H1 (cell line): ENCODE data around the gene UQCR10. TPM values are rescaled to one million over a fixed set of nuclear protein-coding genes. Genes with fewer than 3 reads are reported as not detected.

Source experiments
- CTCF ChIA-PET: fragments of 300-600 bp; sonication (Branson Sonifier 250); formaldehyde crosslinking; loops from one replicate; lab custom pipeline; 2021; ENCODE audit not compliant: partially characterized antibody; lab: Charles Lee
- POLR2A ChIA-PET: fragments of 300-600 bp; sonication (Branson Sonifier 250); formaldehyde crosslinking; loops from one replicate; lab custom pipeline; 2021; ENCODE audit warnings: inconsistent platforms; ENCODE audit not compliant: partially characterized antibody; lab: Charles Lee
- DNase-seq, 2 experiments: peaks; one replicate each; pipeline versions ENCODE4 v3.0.0 to v3.0.0-alpha.2; 2010 to 2022; ENCODE audit warnings: low spot score in 2 of 2, low read depth in 1 of 2, mixed read lengths in 1 of 2
- FAIRE-seq: peaks from 2 replicates; lab custom pipeline; 2011; peaks lifted over from hg19 to GRCh38; lab: Jason Lieb, UNC
- H2AFZ ChIP-seq: 2 replicates; pipeline ENCODE4 v1.8.1; 2012; ENCODE audit warnings: low read length, inconsistent platforms
- H2AK5ac ChIP-seq: 2 replicates; pipeline ENCODE4 v1.6.1; 2013; ENCODE audit warnings: low read depth, low read length
- H2BK120ac ChIP-seq: replicated peaks from 2 replicates; pipeline ENCODE3; 2013; ENCODE audit warnings: low read depth, low read length, inconsistent platforms
- H2BK12ac ChIP-seq: 2 replicates; pipeline ENCODE4 v1.6.1; 2013; ENCODE audit warnings: low read depth, low read length
- H2BK15ac ChIP-seq: 2 replicates; pipeline ENCODE4 v1.6.1; 2013; ENCODE audit warnings: low read length
- H2BK20ac ChIP-seq: 2 replicates; pipeline ENCODE4 v1.6.1; 2013; ENCODE audit warnings: low read length
- H2BK5ac ChIP-seq: 2 replicates; pipeline ENCODE4 v1.6.1; 2013; ENCODE audit warnings: low read depth, low read length
- H3K14ac ChIP-seq: 2 replicates; pipeline ENCODE4 v1.6.1; 2013; ENCODE audit warnings: inconsistent platforms; ENCODE audit not compliant: insufficient read length
- H3K18ac ChIP-seq: 2 replicates; pipeline ENCODE4 v1.6.1; 2013; ENCODE audit warnings: low read length; ENCODE audit errors: extremely low read depth
- H3K23ac ChIP-seq: 2 replicates; pipeline ENCODE4 v1.6.1; 2013; ENCODE audit warnings: inconsistent platforms; ENCODE audit not compliant: insufficient read length
- H3K23me2 ChIP-seq: 2 replicates; pipeline ENCODE4 v1.6.1; 2013; ENCODE audit warnings: low read depth, low read length
- H3K27ac ChIP-seq: 2 replicates; pipeline ENCODE4 v1.6.1; 2011; ENCODE audit warnings: low read depth, low read length, inconsistent platforms
- H3K27me3 ChIP-seq, 4 experiments: replicated peaks in 1 of 4; 1 replicate in 1 of 4; 2 replicates in 3 of 4; pipeline versions ENCODE4 v1.6.1 to v1.8.1; 2011 to 2013; ENCODE audit warnings: low read length in 3 of 4, mild to moderate bottlenecking in 3 of 4, inconsistent platforms in 2 of 4, mixed read lengths in 2 of 4, moderate library complexity in 1 of 4; ENCODE audit not compliant: control insufficient read depth in 3 of 4, insufficient read depth in 3 of 4; ENCODE audit errors: extremely low read depth in 1 of 4
- H3K36me3 ChIP-seq, 4 experiments: 2 replicates each; pipeline versions ENCODE4 v1.6.1 to v1.8.1; 2011 to 2013; ENCODE audit warnings: mild to moderate bottlenecking in 4 of 4, low read length in 3 of 4, moderate library complexity in 2 of 4, control low read depth in 1 of 4, inconsistent platforms in 1 of 4; ENCODE audit not compliant: insufficient read depth in 4 of 4, control insufficient read depth in 2 of 4
- H3K4ac ChIP-seq: replicated peaks from 2 replicates; pipeline ENCODE3; 2013; ENCODE audit warnings: low read length, low read depth, mixed read lengths, inconsistent platforms; ENCODE audit not compliant: insufficient read length
- H3K4me1 ChIP-seq, 4 experiments: replicated peaks in 1 of 4; 1 replicate in 1 of 4; 2 replicates in 3 of 4; pipeline versions ENCODE4 v1.6.1 to v1.8.1; 2011 to 2013; ENCODE audit warnings: low read length in 3 of 4, inconsistent platforms in 2 of 4, mixed read lengths in 1 of 4; ENCODE audit not compliant: insufficient read depth in 4 of 4, control insufficient read depth in 3 of 4
- H3K4me2 ChIP-seq, 2 experiments: 2 replicates each; pipeline versions ENCODE4 v1.6.1 to v1.8.1; 2011 to 2013; ENCODE audit warnings: low read depth in 2 of 2, low read length in 2 of 2, control low read depth in 1 of 2, inconsistent platforms in 1 of 2, mild to moderate bottlenecking in 1 of 2; ENCODE audit not compliant: insufficient read depth in 1 of 2
- H3K4me3 ChIP-seq, 4 experiments: fragments of 200-600, 300-600 bp in 1 of 4; sonication (generic), shearing (Covaris generic), sonication (Bioruptor Twin) in 1 of 4; 2 replicates each; pipeline versions ENCODE4 v1.5.1 to v1.8.1; 2011 to 2016; ENCODE audit warnings: low read length in 4 of 4, low read depth in 3 of 4, control low read depth in 2 of 4, inconsistent platforms in 2 of 4, mild to moderate bottlenecking in 2 of 4, mixed read lengths in 1 of 4, moderate library complexity in 1 of 4; ENCODE audit not compliant: insufficient read depth in 2 of 4; ENCODE audit errors: extremely low read depth in 1 of 4
- H3K56ac ChIP-seq: replicated peaks from 2 replicates; pipeline ENCODE3; 2013; ENCODE audit warnings: low read depth, mild to moderate bottlenecking, mixed read lengths, low read length, inconsistent platforms; ENCODE audit not compliant: insufficient read length
- H3K79me1 ChIP-seq: 2 replicates; pipeline ENCODE4 v1.6.1; 2013; ENCODE audit warnings: low read depth, low read length, control low read depth
- H3K79me2 ChIP-seq, 2 experiments: 2 replicates each; pipeline versions ENCODE4 v1.6.1 to v1.8.1; 2012 to 2013; ENCODE audit warnings: low read length in 2 of 2, mild to moderate bottlenecking in 2 of 2, inconsistent platforms in 1 of 2; ENCODE audit not compliant: insufficient read depth in 2 of 2, control insufficient read depth in 1 of 2
- H3K9ac ChIP-seq, 4 experiments: replicated peaks in 1 of 4; 1 replicate in 1 of 4; 2 replicates in 3 of 4; pipeline versions ENCODE4 v1.6.1 to v1.8.1; 2011 to 2013; ENCODE audit warnings: low read depth in 3 of 4, low read length in 3 of 4, control low read depth in 2 of 4, mild to moderate bottlenecking in 2 of 4, moderate library complexity in 2 of 4, inconsistent platforms in 1 of 4; ENCODE audit errors: extremely low read depth in 1 of 4
- H3K9me3 ChIP-seq, 2 experiments: 2 replicates each; pipeline versions ENCODE4 v1.6.1 to v1.8.1; 2012 to 2013; ENCODE audit warnings: mild to moderate bottlenecking in 2 of 2, moderate library complexity in 2 of 2, control low read depth in 1 of 2, inconsistent platforms in 1 of 2, low read depth in 1 of 2, low read length in 1 of 2, mixed read lengths in 1 of 2; ENCODE audit not compliant: insufficient read depth in 2 of 2
- H4K20me1 ChIP-seq, 2 experiments: replicated peaks in 1 of 2; 2 replicates each; pipeline versions ENCODE3 to v1.8.1; 2011 to 2013; ENCODE audit warnings: inconsistent platforms in 2 of 2, low read length in 2 of 2, mild to moderate bottlenecking in 1 of 2; ENCODE audit not compliant: insufficient read depth in 2 of 2, control insufficient read depth in 1 of 2
- H4K5ac ChIP-seq: 2 replicates; pipeline ENCODE4 v1.6.1; 2013; ENCODE audit warnings: low read length, low read depth, mixed read lengths, inconsistent platforms; ENCODE audit not compliant: insufficient read length
- H4K8ac ChIP-seq: 2 replicates; pipeline ENCODE4 v1.8.0; 2013; ENCODE audit warnings: mild to moderate bottlenecking, moderate library complexity, low read length, inconsistent platforms; ENCODE audit not compliant: insufficient read depth; ENCODE audit errors: extremely low read depth
- H4K91ac ChIP-seq: replicated peaks from 2 replicates; pipeline ENCODE3; 2013; ENCODE audit warnings: low read length, mixed read lengths, inconsistent platforms; ENCODE audit not compliant: insufficient read length
- EGR1 ChIP-seq: IDR thresholded peaks from 2 replicates; pipeline ENCODE4 v1.6.1; 2011; ENCODE audit warnings: low read depth, low read length, borderline replicate concordance
- EZH2 ChIP-seq: fragments of 200-600 bp; sonication (generic); IDR thresholded peaks from 2 replicates; pipeline ENCODE4 v1.7.1; 2012; ENCODE audit warnings: low read depth, mild to moderate bottlenecking, moderate library complexity, low read length, inconsistent platforms; ENCODE audit not compliant: severe bottlenecking
- WGBS, 2 experiments: shearing (Covaris generic) in 1 of 2; methylation state at CpG; one replicate each; pipeline versions ENCODE4 v1.1.6 to v1.1.7; 2013 to 2015; ENCODE audit warnings: low lambda C conversion rate in 2 of 2, mixed read lengths in 2 of 2, inconsistent platforms in 1 of 2, low coverage in 1 of 2, missing lambda C conversion rate in 1 of 2; ENCODE audit not compliant: insufficient replicate concordance in 2 of 2, insufficient coverage in 1 of 2, insufficient read length in 1 of 2; ENCODE audit errors: extremely low coverage in 1 of 2, missing lambda C conversion rate in 1 of 2; 5-methylcytosine and 5-hydroxymethylcytosine counted together
- polyA plus RNA-seq, 7 experiments: library from polyadenylated mRNA; depleted of rRNA in 3 of 7; stranded (reverse) in 5 of 7; unstranded in 2 of 7; fragments of >200 nt in 5 of 7; fragments of 200-250 nt in 2 of 7; gene quantifications; 1 replicate in 5 of 7; 2 replicates in 1 of 7; 4 replicates in 1 of 7; pipeline versions ENCODE4 v1.2.1 to v1.2.3, GENCODE V29; 2011 to 2013; ENCODE audit warnings: missing spikeins in 2 of 7, mixed read lengths in 2 of 7
- total RNA-seq: library from RNA; stranded (reverse); fragmentation: NEBNext Ultra II Directional; extraction: Animal tissue kit (Norgen Biotek cat#: 25700); gene quantifications from 2 replicates; pipeline ENCODE4 v1.2.1, GENCODE V29; 2021

Gene UQCR10
- total and polyA plus RNA-seq, 2 of the 8 experiments (the other 6 are each of a cell fraction or from before 2014, with no cell fraction given): 102 to 260 TPM

DNA sequence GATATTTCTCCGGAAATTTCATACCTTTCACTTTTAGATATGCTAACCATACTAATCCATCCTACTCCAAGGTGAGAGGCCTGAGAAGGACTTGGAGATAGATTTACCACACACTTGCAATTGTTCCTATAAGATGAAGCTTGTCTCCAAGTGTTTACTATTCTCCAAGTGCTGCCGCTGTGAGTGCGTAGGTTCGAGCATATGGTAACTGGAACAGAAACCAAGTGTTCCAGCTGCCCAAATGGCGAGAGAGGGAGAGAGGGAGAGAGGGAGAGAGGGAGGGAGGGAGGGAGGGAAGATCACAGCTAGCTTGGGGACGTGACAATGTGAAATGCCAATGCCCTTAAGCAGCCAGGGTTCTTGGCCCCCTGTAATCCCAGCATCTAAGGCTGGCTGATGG, 49.4 kb downstream of the UQCR10 start:
- Histone ChIP-seq H2BK12ac (no peak overlapping the region), H4K91ac (no peak overlapping the region), H3K23me2 (no peaks in the 10 kb centered on the region), H2BK20ac (no peak overlapping the region), H3K4me1 (no peaks in the 10 kb centered on the region), H3K36me3 (peaks cover 3 to 35% (median 21%) of the 10 kb centered on the region in 4 experiments; a peak in 7 of 8 replicates), H3K14ac (no peak overlapping the region), H3K4me2 (no peak overlapping the region), H3K9ac (no peak overlapping the region), H3K9me3 (no peaks in the 10 kb centered on the region), H3K23ac (no peak overlapping the region), H2AK5ac (no peak overlapping the region), H3K4me3 (no peak overlapping the region), H3K27me3 (no peaks in the 10 kb centered on the region), H4K20me1 (peaks cover under 1 to 3% of the 10 kb centered on the region in 2 experiments), H4K8ac (no peak overlapping the region)
- ChIA-PET POLR2A (interaction anchor here (0.6 kb wide), 1 partner anchor 13 kb away, joined by 5 read pairs; no protein-coding TSS in a partner anchor), CTCF (interaction anchor here (1.3 to 2.0 kb wide), 6 partner anchors 10 to 189 kb away, joined by 3 to 14 read pairs (median 4); no protein-coding TSS in a partner anchor)
- TF ChIP-seq EZH2 (no peak), EGR1 (no peak)
- TF ChIP-seq, all 59 proteins: peak for 0
- H3K4ac ChIP-seq: no peak overlapping the region
- no peak overlapping the region for H2BK15ac ChIP-seq
- no peak overlapping the region for H2BK120ac ChIP-seq
- no peaks in the 10 kb centered on the region for H3K79me1 ChIP-seq
- no peaks in the 10 kb centered on the region for H3K79me2 ChIP-seq
- H2AFZ ChIP-seq: no peak overlapping the region
- H3K56ac ChIP-seq: no peak overlapping the region
- WGBS, 2 experiments: 94% methylated on average over 4 of the region's 6 CpGs; no CpG with 5 or more reads in 1 of the 2 experiments
- FAIRE-seq: no peak
- no peak overlapping the region for H4K5ac ChIP-seq
- H3K27ac ChIP-seq: no peak overlapping the region
- no peak overlapping the region for H3K18ac ChIP-seq
- DNase-seq: no peak
- no peak overlapping the region for H2BK5ac ChIP-seq
